Mammary epithelial cell (primary cell): ENCODE results near the gene NXF3.

Experiments
- EZH2 ChIP-seq: IDR thresholded peaks from 2 replicates; pipeline ENCODE4 v1.6.1; 2012; ENCODE audit warnings: low read length, inconsistent platforms, borderline replicate concordance
- TF ChIP-seq, protein P1 (sequence below), 2 donors: IDR thresholded peaks in 1 of 2; conservative IDR thresholded peaks in 1 of 2; 2 replicates each; pipeline ENCODE4 v1.5.1; 2011 to 2012; ENCODE audit warnings: inconsistent platforms in 2 of 2, low read length in 2 of 2, mild to moderate bottlenecking in 2 of 2, control low read depth in 1 of 2, low read depth in 1 of 2; ENCODE audit not compliant: insufficient read depth in 1 of 2; ENCODE audit errors: extremely low read depth in 1 of 2

GRCh38 chrX:103052625-103053024, 40.3 kb downstream of the NXF3 start:
- TF ChIP-seq EZH2: no peak
- TF ChIP-seq, protein P1, sequence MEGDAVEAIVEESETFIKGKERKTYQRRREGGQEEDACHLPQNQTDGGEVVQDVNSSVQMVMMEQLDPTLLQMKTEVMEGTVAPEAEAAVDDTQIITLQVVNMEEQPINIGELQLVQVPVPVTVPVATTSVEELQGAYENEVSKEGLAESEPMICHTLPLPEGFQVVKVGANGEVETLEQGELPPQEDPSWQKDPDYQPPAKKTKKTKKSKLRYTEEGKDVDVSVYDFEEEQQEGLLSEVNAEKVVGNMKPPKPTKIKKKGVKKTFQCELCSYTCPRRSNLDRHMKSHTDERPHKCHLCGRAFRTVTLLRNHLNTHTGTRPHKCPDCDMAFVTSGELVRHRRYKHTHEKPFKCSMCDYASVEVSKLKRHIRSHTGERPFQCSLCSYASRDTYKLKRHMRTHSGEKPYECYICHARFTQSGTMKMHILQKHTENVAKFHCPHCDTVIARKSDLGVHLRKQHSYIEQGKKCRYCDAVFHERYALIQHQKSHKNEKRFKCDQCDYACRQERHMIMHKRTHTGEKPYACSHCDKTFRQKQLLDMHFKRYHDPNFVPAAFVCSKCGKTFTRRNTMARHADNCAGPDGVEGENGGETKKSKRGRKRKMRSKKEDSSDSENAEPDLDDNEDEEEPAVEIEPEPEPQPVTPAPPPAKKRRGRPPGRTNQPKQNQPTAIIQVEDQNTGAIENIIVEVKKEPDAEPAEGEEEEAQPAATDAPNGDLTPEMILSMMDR (conservative IDR thresholded peaks at IDR 0.05 in 1 of 2, IDR thresholded peaks at IDR 0.05 in 1 of 2; ENCODE audit: extremely low read depth in 1 of 2, insufficient read depth in 1 of 2, low read depth in 1 of 2, low read length in 2 of 2): no peak
